ENCODE measurements around the gene NDOR1. TPM values are rescaled to one million over a fixed set of nuclear protein-coding genes. Genes with fewer than 3 reads are reported as not detected.

Gene NDOR1
- total RNA-seq, 1 donor from 2014 or later, result 22.5 TPM

DNA sequence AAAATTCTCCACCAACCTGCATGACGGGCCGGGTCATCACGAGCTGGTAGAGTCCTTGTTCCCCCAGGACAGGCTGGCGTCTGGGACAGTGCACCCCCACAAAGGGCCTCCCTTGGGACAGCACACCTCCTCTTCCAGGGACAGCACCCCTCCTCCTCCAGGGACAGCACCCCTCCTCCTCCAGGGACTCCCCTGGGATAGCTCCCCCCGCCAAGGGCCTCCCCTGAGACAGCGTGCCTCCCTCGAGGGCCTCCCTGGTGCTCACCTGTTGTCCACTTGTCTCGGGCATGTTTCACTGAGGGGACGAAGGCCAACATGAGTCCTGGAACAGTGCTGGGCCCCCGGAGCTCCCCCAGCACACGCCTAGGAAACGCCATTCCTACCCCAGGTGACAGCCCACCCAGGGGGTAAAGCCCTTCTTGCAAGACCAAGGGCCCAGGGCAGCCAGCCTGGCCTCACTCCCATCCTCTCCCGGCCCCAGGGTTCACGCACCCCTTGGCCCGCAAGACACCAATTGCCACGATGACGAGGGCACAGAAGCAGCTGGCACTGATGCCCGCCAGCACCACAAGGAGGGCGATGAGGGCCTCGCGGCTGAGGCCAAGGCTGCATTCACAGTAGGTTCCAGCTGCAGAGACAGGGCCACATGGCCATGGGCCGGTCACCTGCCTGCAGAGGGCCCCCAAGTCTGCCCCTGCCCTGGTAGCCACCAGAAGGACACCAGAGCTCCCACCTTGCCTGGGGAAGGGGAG lies 34.2 kb upstream of the NDOR1 start:
- no peak for TF ChIP-seq CTCF (IDR thresholded peaks at IDR 0.05; ENCODE audit: unreplicated experiment)
- no peaks in the 10 kb centered on the region for H3K36me3 Mint-ChIP-seq (ENCODE audit: low read depth, unreplicated experiment)
- no peak overlapping the region for H3K27ac Mint-ChIP-seq (ENCODE audit: unreplicated experiment)
- H3K4me3 Mint-ChIP-seq (ENCODE audit: unreplicated experiment), result no peak overlapping the region
- H3K27me3 Mint-ChIP-seq (ENCODE audit: unreplicated experiment), result peaks cover 15% of the 10 kb centered on the region
- no peaks in the 10 kb centered on the region for H3K9me3 Mint-ChIP-seq (ENCODE audit: unreplicated experiment)
- no peaks in the 10 kb centered on the region for H3K4me1 Mint-ChIP-seq (ENCODE audit: unreplicated experiment)
- no peak for DNase-seq (ENCODE audit: low spot score)

DNA sequence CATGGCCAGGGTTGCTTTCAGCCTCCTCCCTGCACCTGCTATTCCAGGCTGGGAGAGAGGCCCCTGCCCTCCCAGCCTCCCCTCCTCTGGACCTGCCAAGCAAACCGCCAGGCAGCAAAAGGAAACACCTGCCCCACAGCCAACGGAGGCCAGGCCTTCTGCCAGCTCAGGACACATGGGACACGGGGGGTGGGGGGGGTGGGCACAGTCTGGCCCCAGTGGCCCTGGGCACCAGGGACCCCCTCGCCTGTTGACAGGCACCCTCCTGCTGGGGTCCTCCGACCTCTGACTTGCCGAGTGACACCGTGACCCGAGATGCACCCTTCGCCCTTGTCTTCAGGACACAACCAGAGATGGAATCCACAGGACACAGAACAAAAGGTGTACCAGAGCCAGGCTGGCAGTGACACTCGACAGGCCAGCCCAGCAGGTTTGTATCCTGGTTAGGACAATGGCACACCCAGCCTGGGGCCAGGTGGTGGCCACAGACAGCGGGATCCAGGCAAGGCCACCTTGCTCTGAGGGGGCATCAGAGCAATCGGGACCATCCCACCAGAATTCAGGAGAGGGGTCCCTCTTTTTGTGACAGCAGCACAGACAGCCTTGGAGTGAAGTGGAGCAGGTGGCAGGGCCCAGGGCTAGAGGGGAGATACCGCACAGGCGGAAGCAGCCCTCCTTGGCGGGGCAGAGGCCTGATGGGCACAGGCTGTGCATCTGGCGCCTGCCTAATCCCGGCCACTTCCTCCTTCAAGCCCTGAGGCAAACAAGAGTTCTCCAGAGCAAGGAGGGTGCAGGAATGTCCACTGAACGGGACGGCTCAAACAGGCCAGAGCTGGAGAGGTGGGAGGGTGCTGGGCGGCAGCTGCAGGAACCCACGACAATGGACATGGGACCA lies 32.4 kb upstream of the NDOR1 start:
- H3K9me3 Mint-ChIP-seq (ENCODE audit: unreplicated experiment), result no peaks in the 10 kb centered on the region
- H3K27me3 Mint-ChIP-seq (ENCODE audit: unreplicated experiment), result peaks cover 16% of the 10 kb centered on the region
- no peak overlapping the region for H3K27ac Mint-ChIP-seq (ENCODE audit: unreplicated experiment)
- peak overlapping the region; percentile 25 for H3K4me3 Mint-ChIP-seq (ENCODE audit: unreplicated experiment)
- DNase-seq (ENCODE audit: low spot score), result no peak
- no peaks in the 10 kb centered on the region for H3K4me1 Mint-ChIP-seq (ENCODE audit: unreplicated experiment)
- no peak for TF ChIP-seq CTCF (IDR thresholded peaks at IDR 0.05; ENCODE audit: unreplicated experiment)
- peaks cover 8% of the 10 kb centered on the region for H3K36me3 Mint-ChIP-seq (ENCODE audit: low read depth, unreplicated experiment)

GRCh38 chr9:137173796-137174664 lies 31.5 kb upstream of the NDOR1 start:
- Mint-ChIP-seq H3K27me3 (ENCODE audit: unreplicated experiment) (peaks cover 15% of the 10 kb centered on the region), H3K36me3 (ENCODE audit: low read depth, unreplicated experiment) (peaks cover 8% of the 10 kb centered on the region), H3K27ac (ENCODE audit: unreplicated experiment) (no peak overlapping the region), H3K4me3 (ENCODE audit: unreplicated experiment) (no peak overlapping the region), H3K9me3 (ENCODE audit: unreplicated experiment) (no peaks in the 10 kb centered on the region), H3K4me1 (ENCODE audit: unreplicated experiment) (no peaks in the 10 kb centered on the region)
- no peak for DNase-seq (ENCODE audit: low spot score)
- no peak for TF ChIP-seq CTCF (IDR thresholded peaks at IDR 0.05; ENCODE audit: unreplicated experiment)

- peaks cover 15% of the 10 kb centered on the region for H3K27me3 Mint-ChIP-seq (ENCODE audit: unreplicated experiment)
- H3K4me1 Mint-ChIP-seq (ENCODE audit: unreplicated experiment), result no peaks in the 10 kb centered on the region
Observed at GRCh38 chr9:137174722-137175293, 30.7 kb upstream of the NDOR1 start.

More at GRCh38 chr9:137174722-137175293, 30.7 kb upstream of the NDOR1 start:
- H3K4me3 Mint-ChIP-seq (ENCODE audit: unreplicated experiment), result no peak overlapping the region
- no peak overlapping the region for H3K27ac Mint-ChIP-seq (ENCODE audit: unreplicated experiment)
- no peaks in the 10 kb centered on the region for H3K9me3 Mint-ChIP-seq (ENCODE audit: unreplicated experiment)
- DNase-seq (ENCODE audit: low spot score), result no peak
- no peak for TF ChIP-seq CTCF (IDR thresholded peaks at IDR 0.05; ENCODE audit: unreplicated experiment)
- peaks cover 8% of the 10 kb centered on the region for H3K36me3 Mint-ChIP-seq (ENCODE audit: low read depth, unreplicated experiment)

All from endothelial cell (in vitro differentiated cells).